ENCODE data around the gene FCGR3B.
"Not testable (repeated sequence)": the region's sequence is repeated elsewhere in the genome, so short reads cannot be mapped to it uniquely, and the experiment has no call there.

DNA sequence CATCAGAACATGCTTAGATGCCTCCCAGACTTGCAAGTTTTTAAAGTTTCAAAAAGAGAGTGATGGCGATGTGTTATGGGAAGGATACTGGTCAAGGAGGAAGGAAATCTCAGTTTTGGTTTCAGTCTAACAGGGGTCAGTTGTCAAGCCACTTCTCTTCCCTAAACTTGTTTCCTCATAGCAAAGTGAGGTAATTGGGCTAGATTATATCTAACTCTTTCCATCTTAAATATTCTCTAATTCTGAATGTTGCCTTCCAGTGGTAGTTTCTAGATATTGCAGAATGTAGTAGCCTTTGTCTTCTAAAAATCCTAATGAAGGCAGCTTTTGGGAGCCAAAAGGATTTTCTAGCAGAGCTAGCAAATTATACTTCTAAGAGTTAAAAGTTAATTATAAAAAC, 11.7 kb upstream of the FCGR3B start:
- not testable (repeated sequence) for TF ChIP-seq POLR2AphosphoS5 (IDR thresholded peaks at IDR 0.05; ENCODE audit: low read depth, low read length); POLR2A (IDR thresholded peaks at IDR 0.05; ENCODE audit: low read depth, low read length); TAF1 (IDR thresholded peaks at IDR 0.05; ENCODE audit: borderline replicate concordance, low read depth, low read length)

All from GM12892 (cell line).